NCI-H82 (cell line): ENCODE measurements around the gene SNCG.
"Not testable (repeated sequence)": the region's sequence is repeated elsewhere in the genome, so short reads cannot be mapped to it uniquely, and the experiment has no call there.

Experiments used
- DNase-seq: peaks from one replicate; lab custom pipeline; 2025; lab: John Stamatoyannopoulos, UW

The SNCG gene

DNA sequence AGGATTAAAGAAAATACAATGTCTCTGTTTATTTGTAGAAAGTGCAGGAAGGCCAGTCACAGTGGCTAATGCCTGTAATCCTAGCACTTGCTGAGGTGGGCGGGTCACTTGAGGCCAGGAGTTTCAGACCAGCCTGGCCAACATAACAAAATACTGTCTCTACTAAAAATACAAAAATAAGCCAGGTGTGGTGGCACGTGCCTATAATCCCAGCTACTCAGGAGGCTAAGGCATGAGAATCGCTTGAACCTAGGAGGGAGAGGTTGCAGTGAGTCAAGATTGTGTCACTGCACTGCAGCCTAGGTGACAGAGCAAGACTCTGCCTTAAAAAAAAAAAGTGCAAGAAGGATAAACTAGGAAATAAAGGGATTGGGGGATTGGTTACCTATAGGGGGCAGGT is 20.1 kb downstream of the SNCG start:
- DNase-seq = not testable (repeated sequence)

DNA sequence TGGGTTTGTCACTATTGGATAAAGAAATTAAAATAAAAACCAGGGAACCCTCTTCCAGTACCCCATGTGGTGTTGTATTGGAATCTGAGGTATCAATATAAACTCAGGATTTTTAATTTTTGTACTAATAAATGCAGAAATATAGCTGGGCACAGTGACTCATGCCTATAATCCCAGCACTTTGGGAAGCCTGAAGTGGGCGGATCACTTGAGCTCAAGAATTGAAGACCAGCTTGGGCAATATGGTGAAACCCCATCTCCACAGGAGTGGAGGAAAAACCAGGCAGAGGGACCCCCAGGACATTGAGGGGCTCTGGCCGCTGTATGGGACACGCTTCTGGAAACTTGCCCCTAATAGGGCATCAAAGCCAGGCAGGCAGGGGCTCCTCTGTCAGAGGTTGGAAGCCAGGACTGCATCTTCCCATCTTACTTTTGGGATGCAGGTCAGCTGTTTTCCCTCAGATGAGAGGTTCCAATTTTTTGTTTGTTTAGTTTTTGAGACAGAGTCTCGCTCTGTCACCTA is 21.0 kb downstream of the SNCG start:
- DNase-seq = no peak

DNA sequence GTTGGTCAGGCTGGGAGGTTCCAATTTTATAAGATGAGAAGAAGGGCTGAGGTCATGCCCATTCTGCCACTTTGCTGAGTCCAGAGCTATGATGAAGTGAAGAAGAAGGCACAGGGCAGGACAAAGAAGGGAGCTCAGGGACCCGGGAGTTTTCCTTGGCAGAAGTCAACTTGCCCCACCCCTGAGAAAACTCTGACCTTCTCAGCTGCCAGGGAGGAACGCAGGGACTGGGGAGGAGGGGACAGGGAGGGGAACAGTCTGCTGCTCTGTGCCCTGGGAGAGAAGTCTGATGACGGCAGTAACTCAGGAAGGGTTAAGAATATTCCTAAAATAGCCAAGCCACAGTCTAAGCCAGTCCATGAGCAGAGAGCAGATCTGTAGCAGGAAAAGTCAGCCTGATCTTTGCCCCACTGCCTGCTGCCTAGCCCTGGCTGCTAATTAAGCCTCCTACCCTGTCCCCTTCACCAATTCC is 21.6 kb downstream of the SNCG start:
- DNase-seq = no peak

- DNase-seq = not testable (repeated sequence)
Measured at GRCh38 chr10:86981020-86981419, 22.6 kb downstream of the SNCG start.

GRCh38 chr10:86981716-86982115 is 23.3 kb downstream of the SNCG start:
- no peak for DNase-seq

GRCh38 chr10:86984498-86984897 is 26.1 kb downstream of the SNCG start:
- DNase-seq = not testable (repeated sequence)

DNA sequence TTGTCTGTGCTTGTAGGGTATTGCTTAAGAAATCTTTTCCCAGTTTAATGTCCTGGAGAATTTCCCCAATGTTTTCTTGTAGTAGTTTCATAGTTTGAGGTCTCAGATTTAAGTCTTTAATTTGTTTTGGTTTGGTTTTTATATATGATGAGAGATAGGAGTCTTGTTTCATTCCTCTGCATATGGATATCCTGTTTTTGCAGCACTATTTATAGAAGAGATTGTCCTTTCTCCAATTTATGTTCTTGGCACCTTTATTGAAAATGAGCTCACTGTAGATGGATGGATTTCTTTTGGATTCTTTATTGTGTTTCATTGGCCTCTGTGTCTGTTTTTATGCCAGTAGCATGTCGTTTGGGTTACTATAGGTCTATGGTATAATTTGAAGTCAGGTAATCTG is 30.1 kb downstream of the SNCG start:
- no peak for DNase-seq

GRCh38 chr10:86991362-86991761 is 33.0 kb downstream of the SNCG start:
- not testable (repeated sequence) for DNase-seq

- no peak for DNase-seq
Measured at GRCh38 chr10:86992456-86992855, 34.1 kb downstream of the SNCG start.

GRCh38 chr10:86992929-86993328 is 34.5 kb downstream of the SNCG start:
- DNase-seq = no peak

GRCh38 chr10:86999802-87000403 is 41.5 kb downstream of the SNCG start:
- DNase-seq = not testable (repeated sequence)

GRCh38 chr10:87000491-87000890 is 42.1 kb downstream of the SNCG start:
- DNase-seq = no peak

GRCh38 chr10:87007124-87007523 is 48.7 kb downstream of the SNCG start:
- DNase-seq = not testable (repeated sequence)

GRCh38 chr10:87007674-87008073 is 49.3 kb downstream of the SNCG start:
- not testable (repeated sequence) for DNase-seq

- DNase-seq = not testable (repeated sequence)
Measured at GRCh38 chr10:87008303-87008702, 49.9 kb downstream of the SNCG start.

DNA sequence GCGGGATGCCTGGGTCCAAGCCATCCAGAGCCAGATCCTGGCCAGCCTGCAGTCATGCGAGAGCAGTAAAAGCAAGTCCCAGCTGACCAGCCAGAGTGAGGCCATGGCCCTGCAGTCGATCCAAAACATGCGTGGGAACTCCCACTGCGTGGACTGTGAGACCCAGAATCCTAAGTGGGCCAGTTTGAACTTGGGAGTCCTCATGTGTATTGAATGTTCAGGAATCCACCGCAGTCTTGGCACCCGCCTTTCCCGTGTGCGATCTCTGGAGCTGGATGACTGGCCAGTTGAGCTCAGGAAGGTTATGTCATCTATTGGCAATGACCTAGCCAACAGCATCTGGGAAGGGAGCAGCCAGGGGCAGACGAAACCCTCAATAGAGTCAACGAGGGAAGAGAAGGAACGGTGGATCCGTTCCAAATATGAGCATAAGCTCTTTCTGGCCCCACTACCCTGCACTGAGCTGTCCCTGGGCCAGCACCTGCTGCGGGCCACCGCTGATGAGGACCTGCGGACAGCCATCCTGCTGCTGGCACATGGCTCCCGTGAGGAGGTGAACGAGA is 50.8 kb downstream of the SNCG start:
- not testable (repeated sequence) for DNase-seq
